A549 (cell line): ENCODE results near the gene MYCBP. TPM values are rescaled to one million over a fixed set of nuclear protein-coding genes. Genes with fewer than 3 reads are reported as not detected.

Source experiments
- ATAC-seq, 2 experiments: fragments of 200-7000 bp in 1 of 2; fragments of >200 bp in 1 of 2; cut with Nextera tagmentation in 1 of 2; cut with Tn5 transposase in 1 of 2; 3 replicates each; pipeline versions ENCODE4 v1.8.0 to v1.9.1; 2018 to 2020; ENCODE audit warnings: mild to moderate bottlenecking in 1 of 2, moderate library complexity in 1 of 2
- CTCF ChIA-PET: fragments of 300-600 bp; sonication (Branson Sonifier 250); formaldehyde crosslinking; extraction: SDS; loops from one replicate; lab custom pipeline; 2021; ENCODE audit warnings: antibody characterized with exemption, inconsistent platforms; lab: Yijun Ruan, JAX
- POLR2A ChIA-PET: fragments of 350-600 bp; formaldehyde crosslinking; extraction: SDS; loops from one replicate; lab custom pipeline; 2021; ENCODE audit warnings: antibody characterized with exemption, inconsistent platforms; lab: Yijun Ruan, JAX
- DNase-seq, 2 experiments: peaks; one replicate each; pipeline versions ENCODE4 v3.0.0 to v3.0.0-alpha.2; 2011 to 2016; ENCODE audit warnings: low read depth in 1 of 2, low spot score in 1 of 2
- FAIRE-seq: peaks from 2 replicates; lab custom pipeline; 2011; peaks lifted over from hg19 to GRCh38; lab: Jason Lieb, UNC
- H3K27ac ChIP-seq, 2 experiments: fragments of >200 bp; sonication (Bioruptor Twin); formaldehyde crosslinking; 3 replicates each; pipeline ENCODE4 v1.5.1; 2016 to 2017
- H3K4me1 ChIP-seq: fragments of >200 bp; sonication (Bioruptor Twin); formaldehyde crosslinking; 3 replicates; pipeline ENCODE4 v1.6.1; 2016
- H3K4me2 ChIP-seq: fragments of >200 bp; sonication (Bioruptor Twin); formaldehyde crosslinking; 3 replicates; pipeline ENCODE4 v1.6.1; 2016
- H3K4me3 ChIP-seq: fragments of >200 bp; sonication (Bioruptor Twin); formaldehyde crosslinking; 3 replicates; pipeline ENCODE4 v1.5.1; 2016
- H3K9me3 ChIP-seq: fragments of >200 bp; sonication (Bioruptor Twin); formaldehyde crosslinking; 3 replicates; pipeline ENCODE4 v1.6.1; 2016
- BHLHE40 ChIP-seq: IDR thresholded peaks from 2 replicates; pipeline ENCODE4 v1.6.1; 2012; ENCODE audit warnings: low read depth, low read length, inconsistent platforms
- ESRRA ChIP-seq: fragments of 150-350 bp; IDR thresholded peaks from 2 replicates; pipeline ENCODE4 v1.6.1; 2014; ENCODE audit warnings: mild to moderate bottlenecking, low read length, borderline replicate concordance
- FOSB ChIP-seq: fragments of 250-450 bp; sonication (Bioruptor Pico); IDR thresholded peaks from 2 replicates; pipeline ENCODE4 v1.5.0; 2020; ENCODE audit warnings: mild to moderate bottlenecking, moderate library complexity
- FOSL2 ChIP-seq, 2 experiments: fragments of 450-650 bp in 1 of 2; fragments of >200 bp in 1 of 2; sonication (Bioruptor Twin) in 1 of 2; formaldehyde crosslinking; IDR thresholded peaks; 2 replicates each; pipeline versions ENCODE4 v1.5.0 to v1.6.1; 2016 to 2020; ENCODE audit warnings: mild to moderate bottlenecking in 1 of 2, moderate library complexity in 1 of 2
- HOXA7 ChIP-seq: fragments of 250-450 bp; sonication (Bioruptor Pico); IDR thresholded peaks from 2 replicates; pipeline ENCODE4 v1.5.0; 2020; ENCODE audit warnings: mild to moderate bottlenecking, moderate library complexity
- KDM1A ChIP-seq: fragments of 200-600 bp; sonication (generic); IDR thresholded peaks from 2 replicates; pipeline ENCODE4 v1.6.1; 2016; ENCODE audit warnings: low read depth, mild to moderate bottlenecking
- NFE2L2 ChIP-seq: fragments of 150-350 bp; conservative IDR thresholded peaks from 2 replicates; pipeline ENCODE4 v1.6.1; 2014; ENCODE audit warnings: low read length
- NR3C1 ChIP-seq: fragments of >200 bp; sonication (Bioruptor Twin); formaldehyde crosslinking; IDR thresholded peaks from 3 replicates; pipeline ENCODE4 v1.6.1; 2017
- RFX5 ChIP-seq: fragments of 450-650 bp; IDR thresholded peaks from 2 replicates; pipeline ENCODE4 v1.7.1; 2014; ENCODE audit warnings: antibody characterized with exemption, mild to moderate bottlenecking, moderate library complexity
- SREBF2 ChIP-seq: fragments of 450-650 bp; IDR thresholded peaks from 2 replicates; pipeline ENCODE4 v1.6.1; 2014; ENCODE audit warnings: mild to moderate bottlenecking, moderate library complexity
- TP53 ChIP-seq: fragments of 250-450 bp; sonication (Bioruptor Pico); IDR thresholded peaks from 2 replicates; pipeline ENCODE4 v1.5.0; 2021; ENCODE audit warnings: mild to moderate bottlenecking, moderate library complexity
- ZFP36 ChIP-seq: fragments of 450-650 bp; IDR thresholded peaks from 2 replicates; pipeline ENCODE4 v1.6.1; 2014; ENCODE audit warnings: borderline replicate concordance; ENCODE audit not compliant: partially characterized antibody
- ZNF302 ChIP-seq: fragments of 250-450 bp; sonication (Bioruptor Pico); IDR thresholded peaks from 2 replicates; pipeline ENCODE4 v1.9.0; 2021; ENCODE audit warnings: inconsistent platforms, mild to moderate bottlenecking, moderate library complexity
- WGBS: methylation state at CpG from one replicate; pipeline ENCODE4 v1.1.6; 2017; ENCODE audit errors: missing lambda C conversion rate; 5-methylcytosine and 5-hydroxymethylcytosine counted together
- polyA plus RNA-seq, 4 experiments: library from polyadenylated mRNA; depleted of rRNA in 3 of 4; stranded (reverse); fragments of >200 nt; fragmentation: RNase III in 1 of 4; extraction: RNeasy Plus Mini Kit Qiagen cat#74134 plus additional on column Dnase treatment in 1 of 4; gene quantifications; 2 replicates in 3 of 4; 3 replicates in 1 of 4; pipeline ENCODE4 v1.2.3, GENCODE V29; 2011 to 2017
- TF ChIP-seq, protein P1 (sequence below): fragments of 200-600 bp; sonication (generic); IDR thresholded peaks from 2 replicates; pipeline ENCODE4 v1.6.1; 2016; ENCODE audit warnings: antibody characterized with exemption, mild to moderate bottlenecking, moderate library complexity
- TF ChIP-seq, protein P2 (sequence below): fragments of >200 bp; sonication (Bioruptor Twin); formaldehyde crosslinking; IDR thresholded peaks from 3 replicates; pipeline ENCODE4 v1.6.1; 2016
- TF ChIP-seq, protein P3 (sequence below): fragments of >200 bp; sonication (Bioruptor Twin); formaldehyde crosslinking; IDR thresholded peaks from 3 replicates; pipeline ENCODE4 v1.5.1; 2016
- TF ChIP-seq, protein P4 (sequence below): IDR thresholded peaks from 2 replicates; pipeline ENCODE4 v1.6.1; 2012; ENCODE audit warnings: low read depth, borderline replicate concordance
- TF ChIP-seq, protein P5 (sequence below): fragments of 450-650 bp; IDR thresholded peaks from 2 replicates; pipeline ENCODE4 v1.6.1; 2014; ENCODE audit warnings: antibody characterized with exemption

MYCBP gene
- polyA plus RNA-seq, 2 of the 4 experiments (the other 2 are of a cell fraction), result 25.0 to 25.5 TPM

DNA sequence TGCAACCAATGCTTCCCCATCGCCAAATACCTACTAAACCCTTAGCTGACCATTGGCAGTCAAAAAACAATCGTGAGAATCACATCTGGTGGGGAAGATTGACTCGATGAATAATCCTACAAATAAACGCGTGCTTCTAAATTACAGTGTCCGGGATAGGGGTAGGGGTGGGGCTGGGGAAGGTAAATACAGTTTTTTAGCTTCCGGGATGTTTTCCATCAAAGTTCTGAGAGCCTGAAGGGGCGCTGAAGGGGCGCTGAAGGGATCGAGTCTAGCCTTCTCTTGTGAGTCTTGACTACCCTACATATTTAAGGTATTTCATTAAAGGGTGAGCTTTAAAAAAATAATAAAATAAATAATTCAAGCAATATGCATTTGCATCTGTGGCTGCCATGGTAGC is 54.1 kb downstream of the MYCBP start:
- FAIRE-seq (no peak), DNase-seq (no peak), ATAC-seq (no peak)
- H3K9me3 ChIP-seq, result no peaks in the 10 kb centered on the region; the same call in 2 of the 3 replicates
- ChIA-PET POLR2A (no interaction called here), CTCF (interaction anchor here (0.7 to 3.1 kb wide), 11 partner anchors 8 to 1300 kb away, joined by 3 to 13 read pairs (median 3); no protein-coding TSS in a partner anchor)
- peak overlapping the region; percentile 98; the same call in 2 of the 3 replicates for H3K4me2 ChIP-seq
- H3K4me1 ChIP-seq, result no peaks in the 10 kb centered on the region
- no peak overlapping the region for H3K27ac ChIP-seq
- TF ChIP-seq, protein P1, sequence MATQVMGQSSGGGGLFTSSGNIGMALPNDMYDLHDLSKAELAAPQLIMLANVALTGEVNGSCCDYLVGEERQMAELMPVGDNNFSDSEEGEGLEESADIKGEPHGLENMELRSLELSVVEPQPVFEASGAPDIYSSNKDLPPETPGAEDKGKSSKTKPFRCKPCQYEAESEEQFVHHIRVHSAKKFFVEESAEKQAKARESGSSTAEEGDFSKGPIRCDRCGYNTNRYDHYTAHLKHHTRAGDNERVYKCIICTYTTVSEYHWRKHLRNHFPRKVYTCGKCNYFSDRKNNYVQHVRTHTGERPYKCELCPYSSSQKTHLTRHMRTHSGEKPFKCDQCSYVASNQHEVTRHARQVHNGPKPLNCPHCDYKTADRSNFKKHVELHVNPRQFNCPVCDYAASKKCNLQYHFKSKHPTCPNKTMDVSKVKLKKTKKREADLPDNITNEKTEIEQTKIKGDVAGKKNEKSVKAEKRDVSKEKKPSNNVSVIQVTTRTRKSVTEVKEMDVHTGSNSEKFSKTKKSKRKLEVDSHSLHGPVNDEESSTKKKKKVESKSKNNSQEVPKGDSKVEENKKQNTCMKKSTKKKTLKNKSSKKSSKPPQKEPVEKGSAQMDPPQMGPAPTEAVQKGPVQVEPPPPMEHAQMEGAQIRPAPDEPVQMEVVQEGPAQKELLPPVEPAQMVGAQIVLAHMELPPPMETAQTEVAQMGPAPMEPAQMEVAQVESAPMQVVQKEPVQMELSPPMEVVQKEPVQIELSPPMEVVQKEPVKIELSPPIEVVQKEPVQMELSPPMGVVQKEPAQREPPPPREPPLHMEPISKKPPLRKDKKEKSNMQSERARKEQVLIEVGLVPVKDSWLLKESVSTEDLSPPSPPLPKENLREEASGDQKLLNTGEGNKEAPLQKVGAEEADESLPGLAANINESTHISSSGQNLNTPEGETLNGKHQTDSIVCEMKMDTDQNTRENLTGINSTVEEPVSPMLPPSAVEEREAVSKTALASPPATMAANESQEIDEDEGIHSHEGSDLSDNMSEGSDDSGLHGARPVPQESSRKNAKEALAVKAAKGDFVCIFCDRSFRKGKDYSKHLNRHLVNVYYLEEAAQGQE, result no peak
- TF ChIP-seq ZFP36, result no peak
- no peak for TF ChIP-seq TP53 (CRISPR knock-in tag)
- no peak for TF ChIP-seq SREBF2
- no peak for TF ChIP-seq ESRRA
- TF ChIP-seq, protein P2, sequence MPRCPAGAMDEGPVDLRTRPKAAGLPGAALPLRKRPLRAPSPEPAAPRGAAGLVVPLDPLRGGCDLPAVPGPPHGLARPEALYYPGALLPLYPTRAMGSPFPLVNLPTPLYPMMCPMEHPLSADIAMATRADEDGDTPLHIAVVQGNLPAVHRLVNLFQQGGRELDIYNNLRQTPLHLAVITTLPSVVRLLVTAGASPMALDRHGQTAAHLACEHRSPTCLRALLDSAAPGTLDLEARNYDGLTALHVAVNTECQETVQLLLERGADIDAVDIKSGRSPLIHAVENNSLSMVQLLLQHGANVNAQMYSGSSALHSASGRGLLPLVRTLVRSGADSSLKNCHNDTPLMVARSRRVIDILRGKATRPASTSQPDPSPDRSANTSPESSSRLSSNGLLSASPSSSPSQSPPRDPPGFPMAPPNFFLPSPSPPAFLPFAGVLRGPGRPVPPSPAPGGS, result no peak
- TF ChIP-seq, protein P3, sequence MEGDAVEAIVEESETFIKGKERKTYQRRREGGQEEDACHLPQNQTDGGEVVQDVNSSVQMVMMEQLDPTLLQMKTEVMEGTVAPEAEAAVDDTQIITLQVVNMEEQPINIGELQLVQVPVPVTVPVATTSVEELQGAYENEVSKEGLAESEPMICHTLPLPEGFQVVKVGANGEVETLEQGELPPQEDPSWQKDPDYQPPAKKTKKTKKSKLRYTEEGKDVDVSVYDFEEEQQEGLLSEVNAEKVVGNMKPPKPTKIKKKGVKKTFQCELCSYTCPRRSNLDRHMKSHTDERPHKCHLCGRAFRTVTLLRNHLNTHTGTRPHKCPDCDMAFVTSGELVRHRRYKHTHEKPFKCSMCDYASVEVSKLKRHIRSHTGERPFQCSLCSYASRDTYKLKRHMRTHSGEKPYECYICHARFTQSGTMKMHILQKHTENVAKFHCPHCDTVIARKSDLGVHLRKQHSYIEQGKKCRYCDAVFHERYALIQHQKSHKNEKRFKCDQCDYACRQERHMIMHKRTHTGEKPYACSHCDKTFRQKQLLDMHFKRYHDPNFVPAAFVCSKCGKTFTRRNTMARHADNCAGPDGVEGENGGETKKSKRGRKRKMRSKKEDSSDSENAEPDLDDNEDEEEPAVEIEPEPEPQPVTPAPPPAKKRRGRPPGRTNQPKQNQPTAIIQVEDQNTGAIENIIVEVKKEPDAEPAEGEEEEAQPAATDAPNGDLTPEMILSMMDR, result no peak
- no peak for TF ChIP-seq FOSB
- TF ChIP-seq KDM1A, result no peak
- no peak for TF ChIP-seq NR3C1
- TF ChIP-seq BHLHE40, result no peak
- no peak for TF ChIP-seq ZNF302 (CRISPR knock-in tag)
- TF ChIP-seq FOSL2 (IDR thresholded peaks at IDR 0.05), result no peak
- TF ChIP-seq FOSL2 (CRISPR knock-in tag; IDR thresholded peaks at IDR 0.05), result no peak
- no peak for TF ChIP-seq RFX5
- no peak for TF ChIP-seq HOXA7 (CRISPR knock-in tag)
- no peak for TF ChIP-seq NFE2L2
- TF ChIP-seq, protein P4, sequence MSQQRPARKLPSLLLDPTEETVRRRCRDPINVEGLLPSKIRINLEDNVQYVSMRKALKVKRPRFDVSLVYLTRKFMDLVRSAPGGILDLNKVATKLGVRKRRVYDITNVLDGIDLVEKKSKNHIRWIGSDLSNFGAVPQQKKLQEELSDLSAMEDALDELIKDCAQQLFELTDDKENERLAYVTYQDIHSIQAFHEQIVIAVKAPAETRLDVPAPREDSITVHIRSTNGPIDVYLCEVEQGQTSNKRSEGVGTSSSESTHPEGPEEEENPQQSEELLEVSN, result no peak
- TF ChIP-seq, protein P5, sequence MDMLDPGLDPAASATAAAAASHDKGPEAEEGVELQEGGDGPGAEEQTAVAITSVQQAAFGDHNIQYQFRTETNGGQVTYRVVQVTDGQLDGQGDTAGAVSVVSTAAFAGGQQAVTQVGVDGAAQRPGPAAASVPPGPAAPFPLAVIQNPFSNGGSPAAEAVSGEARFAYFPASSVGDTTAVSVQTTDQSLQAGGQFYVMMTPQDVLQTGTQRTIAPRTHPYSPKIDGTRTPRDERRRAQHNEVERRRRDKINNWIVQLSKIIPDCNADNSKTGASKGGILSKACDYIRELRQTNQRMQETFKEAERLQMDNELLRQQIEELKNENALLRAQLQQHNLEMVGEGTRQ, result no peak
- H3K4me3 ChIP-seq, result no peak overlapping the region
- 43% methylated on average over 9 of the region's 10 CpGs for WGBS
